ENCODE results near the gene PDSS2.
"Not testable (repeated sequence)": the region's sequence is repeated elsewhere in the genome, so short reads cannot be mapped to it uniquely, and the experiment has no call there.

PDSS2 gene

DNA sequence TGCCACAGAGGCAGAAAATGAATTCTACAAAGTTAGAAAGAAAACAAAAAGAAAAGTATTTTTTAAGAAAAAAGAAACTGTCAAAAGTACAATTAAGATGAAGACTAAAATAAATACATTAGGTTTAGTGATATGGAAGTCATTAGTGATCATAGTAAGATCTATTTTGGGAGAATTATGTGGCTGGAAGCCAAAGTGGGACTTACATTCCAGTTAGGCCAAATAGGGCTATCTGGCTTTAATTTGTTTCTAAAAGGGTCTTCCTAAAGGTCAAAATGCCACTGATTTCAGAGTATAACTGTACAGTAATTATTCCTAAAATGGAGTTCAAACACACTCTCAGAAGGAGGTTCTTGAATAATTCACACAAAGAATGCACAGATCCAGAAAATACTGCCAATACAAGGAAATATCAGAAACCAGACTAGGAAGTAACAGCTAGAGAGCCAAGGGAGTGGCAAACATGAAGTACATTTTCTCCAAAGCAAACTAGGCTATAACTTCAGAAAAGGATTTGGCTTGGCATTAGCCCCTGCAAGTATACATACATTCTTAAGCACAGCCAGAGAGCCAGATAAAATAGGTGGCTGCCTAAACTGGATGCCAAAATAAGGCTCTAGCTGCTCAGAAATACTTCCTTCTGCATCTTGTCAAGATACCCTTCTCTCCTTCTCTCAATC lies 45.3 kb downstream of the PDSS2 start:
- no peak for DNase-seq

DNA sequence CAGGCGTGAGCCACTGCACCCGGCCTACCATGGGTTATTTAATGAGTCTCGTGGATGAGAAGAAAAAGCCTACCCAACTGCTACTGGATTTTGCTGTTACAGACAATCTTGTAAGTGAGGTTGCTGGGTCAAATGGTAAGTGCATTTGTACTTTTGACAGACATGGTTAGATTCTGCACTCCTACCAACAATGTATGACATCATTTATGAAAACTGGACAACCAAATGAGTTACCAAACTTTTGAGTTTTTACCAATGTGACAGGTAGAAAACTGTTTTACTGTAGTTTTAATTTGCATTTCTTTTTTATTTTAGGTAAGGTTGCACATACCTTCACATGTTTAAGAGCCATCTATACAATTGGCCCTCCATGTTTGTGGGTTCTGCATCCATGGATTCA lies 48.2 kb downstream of the PDSS2 start:
- no peak for DNase-seq

DNA sequence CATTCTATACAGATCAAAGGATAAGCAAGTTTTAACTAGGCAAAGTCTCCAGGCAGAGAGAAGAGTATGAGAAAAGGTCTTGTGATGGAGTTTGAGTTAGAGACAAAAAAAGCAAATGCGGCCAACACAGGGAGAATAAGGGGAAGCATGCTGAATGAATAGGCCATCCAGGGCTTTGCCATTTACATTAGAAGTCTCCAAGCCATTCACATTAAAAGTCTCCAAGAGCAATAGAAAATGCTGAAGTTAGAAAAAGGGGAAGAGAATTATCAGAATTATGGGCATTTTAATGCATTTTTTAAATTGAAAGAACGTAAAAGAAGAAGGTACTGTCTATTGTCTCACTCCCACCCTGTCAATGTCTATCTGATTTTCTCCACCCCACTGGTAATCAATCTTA lies 49.4 kb downstream of the PDSS2 start:
- no peak for DNase-seq

DNA sequence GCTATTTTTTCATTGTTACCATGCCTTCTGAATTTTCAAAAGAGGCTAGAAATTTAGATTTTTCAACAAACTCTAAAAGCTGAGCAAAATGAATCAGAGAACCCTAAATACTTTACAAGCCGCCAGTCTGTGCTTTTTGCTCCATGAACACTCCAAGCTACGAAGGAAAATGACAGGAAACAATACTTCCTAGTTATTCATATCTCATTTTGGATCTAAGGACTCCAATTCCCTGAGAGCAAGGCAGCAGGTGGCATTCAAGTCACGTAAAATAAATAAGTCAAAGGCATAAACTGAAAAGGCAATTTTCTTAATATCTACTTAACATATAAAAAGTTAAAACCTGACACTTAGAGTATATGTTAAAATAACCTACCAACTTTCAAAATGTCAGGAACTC lies 50.6 kb downstream of the PDSS2 start:
- no peak for DNase-seq

DNA sequence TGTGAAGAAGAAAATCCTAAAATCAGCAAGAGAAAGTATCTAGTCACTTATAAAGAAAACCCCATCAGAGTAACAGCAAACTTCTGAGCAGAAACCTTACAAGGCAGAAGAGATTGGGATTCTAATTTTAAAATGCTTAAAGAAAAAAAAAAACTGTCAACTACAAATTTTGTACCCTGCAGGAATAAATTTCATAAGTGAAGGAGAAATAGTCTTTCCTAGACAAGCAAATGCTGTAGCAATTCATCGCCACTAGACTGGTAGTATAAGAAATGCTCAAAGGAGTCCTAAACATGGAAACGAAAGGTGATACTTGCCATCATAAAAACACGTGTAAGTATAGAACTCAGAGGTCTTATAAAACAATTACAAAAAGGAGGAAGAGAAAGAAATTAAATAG lies 54.4 kb downstream of the PDSS2 start:
- no peak for DNase-seq

DNA sequence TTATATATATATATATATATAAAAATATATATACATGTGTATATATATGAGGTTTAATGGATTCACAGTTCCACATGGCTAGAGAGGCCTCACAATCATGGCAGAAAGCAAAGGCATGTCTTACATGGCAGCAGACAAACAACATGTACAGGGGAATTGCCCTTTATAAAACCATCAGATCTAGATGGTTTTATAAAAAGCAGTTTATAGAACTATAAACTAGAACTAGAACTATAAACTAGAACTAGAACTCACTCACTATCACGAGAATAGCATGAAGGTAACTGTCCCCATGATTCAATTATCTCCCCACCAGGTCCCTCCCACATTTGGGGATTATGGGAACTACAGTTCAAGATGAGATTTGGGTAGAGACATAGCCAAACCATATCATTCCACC lies 56.8 kb downstream of the PDSS2 start:
- DNase-seq = no peak

DNA sequence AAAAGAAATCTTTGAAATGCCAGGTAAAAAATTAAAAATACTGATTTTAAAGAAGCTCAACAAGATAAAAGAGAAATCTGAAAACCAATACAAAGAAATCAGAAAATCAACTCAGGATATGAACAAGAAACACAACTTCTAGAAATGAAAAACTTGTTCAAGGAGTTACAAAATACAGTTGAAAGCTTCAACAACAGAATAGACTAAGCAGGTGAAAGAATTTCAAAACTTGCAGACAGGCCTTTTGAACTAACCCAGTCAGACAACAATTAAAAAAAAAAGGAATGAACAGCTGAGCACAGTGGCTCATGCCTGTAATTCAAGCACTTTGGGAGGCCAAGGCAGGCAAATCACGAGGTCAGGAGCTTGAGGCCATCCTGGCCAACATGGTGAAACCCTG lies 57.8 kb downstream of the PDSS2 start:
- DNase-seq = no peak

DNA sequence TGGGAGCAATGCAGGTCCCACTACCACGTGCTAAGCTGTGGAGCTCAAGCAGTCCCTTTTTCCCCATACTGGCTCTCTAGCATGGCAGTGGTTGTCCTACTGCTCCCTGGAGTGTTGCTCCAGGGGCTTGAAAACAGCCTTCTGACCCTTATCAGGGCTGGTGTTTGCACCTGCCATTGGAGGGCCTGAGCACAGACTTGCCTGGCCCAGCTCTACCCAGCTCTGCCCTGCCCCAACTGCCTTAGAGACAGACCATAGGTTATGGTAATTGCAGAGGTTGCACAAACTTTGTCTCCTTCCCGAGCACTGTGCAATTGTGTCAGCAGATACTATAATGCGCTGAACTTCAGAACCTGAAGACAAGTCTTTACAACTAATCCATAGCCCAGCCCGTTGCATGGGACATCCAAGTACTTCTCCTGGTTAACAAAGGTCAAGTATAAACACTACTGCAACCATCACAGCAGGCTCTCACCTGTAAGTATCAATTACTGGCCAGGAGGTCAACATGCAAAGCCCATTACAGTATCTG lies 58.7 kb downstream of the PDSS2 start:
- no peak for DNase-seq

DNA sequence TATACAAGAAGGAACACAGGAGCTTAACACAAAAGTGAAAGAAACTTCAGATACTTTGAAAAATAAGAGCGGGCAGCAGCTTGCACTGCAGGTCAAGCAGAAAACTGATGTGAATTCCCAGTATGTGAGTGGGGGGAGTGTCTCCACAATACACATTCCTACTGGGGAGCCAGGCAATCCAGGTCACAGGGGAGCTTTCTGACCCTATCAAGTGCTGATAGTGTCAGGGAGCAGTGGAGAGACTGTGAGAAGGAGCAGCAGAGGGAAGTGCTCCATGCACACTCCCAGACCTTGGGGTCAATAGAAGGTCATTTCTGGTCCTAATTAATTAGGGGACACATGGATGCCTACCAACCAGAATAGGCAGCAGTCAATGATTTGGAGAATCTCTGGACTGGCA lies 59.4 kb downstream of the PDSS2 start:
- no peak for DNase-seq

DNA sequence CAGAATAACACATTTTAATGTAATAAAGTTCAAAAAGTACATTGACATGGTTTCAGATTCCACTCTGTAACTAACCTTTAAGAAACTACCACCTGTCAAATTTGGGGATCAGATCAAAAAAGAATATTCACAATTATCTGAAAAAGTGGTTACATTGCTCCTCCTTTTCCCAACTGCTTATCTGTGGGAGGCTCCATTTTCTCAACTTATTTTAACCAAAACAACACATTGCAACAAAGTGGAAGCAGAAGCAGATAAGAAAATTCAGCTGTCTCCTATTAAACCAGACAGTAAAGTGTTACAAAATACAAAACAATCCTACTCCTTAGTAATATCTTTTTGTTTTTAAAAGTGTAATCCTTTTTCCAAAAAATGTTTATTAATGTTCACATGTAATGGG lies 61.4 kb downstream of the PDSS2 start:
- DNase-seq = no peak

DNA sequence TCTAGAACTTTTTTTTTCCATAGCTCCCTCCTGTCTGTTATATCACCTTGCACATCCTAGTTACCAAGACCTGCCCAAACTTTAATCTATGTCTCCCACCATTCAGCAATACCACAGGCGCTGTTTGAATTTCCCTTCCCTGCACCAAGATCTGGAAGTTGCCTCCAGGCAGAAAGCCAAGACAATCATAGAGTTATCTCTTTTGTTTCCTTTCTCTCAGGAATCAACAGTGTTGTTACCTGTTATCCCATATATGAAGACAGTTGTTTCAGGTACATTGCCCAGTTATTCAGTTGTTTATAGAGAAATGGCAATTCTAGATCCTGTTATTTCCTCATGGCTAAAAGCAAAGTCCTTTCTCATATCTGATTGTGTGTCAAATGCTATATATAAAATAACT lies 63.2 kb downstream of the PDSS2 start:
- DNase-seq = no peak

DNA sequence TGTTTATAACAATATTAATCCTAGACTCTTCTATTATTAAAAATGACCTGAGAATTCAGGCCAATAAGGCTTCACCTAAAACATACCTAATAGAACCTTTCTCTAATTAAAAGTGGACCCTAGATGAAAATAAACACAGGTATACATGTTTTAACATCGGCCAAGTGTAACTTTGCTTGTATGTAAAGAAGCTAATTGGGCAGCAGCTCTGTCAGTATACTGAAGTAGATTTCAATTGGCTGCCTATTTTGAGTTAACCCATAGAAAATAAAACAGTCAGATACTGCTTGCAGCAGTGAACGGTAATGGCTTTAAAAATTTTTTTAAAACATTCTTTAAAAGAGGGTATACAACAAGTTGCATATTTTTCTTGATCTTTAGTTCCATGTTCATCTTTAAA lies 67.3 kb downstream of the PDSS2 start:
- no peak for DNase-seq

DNA sequence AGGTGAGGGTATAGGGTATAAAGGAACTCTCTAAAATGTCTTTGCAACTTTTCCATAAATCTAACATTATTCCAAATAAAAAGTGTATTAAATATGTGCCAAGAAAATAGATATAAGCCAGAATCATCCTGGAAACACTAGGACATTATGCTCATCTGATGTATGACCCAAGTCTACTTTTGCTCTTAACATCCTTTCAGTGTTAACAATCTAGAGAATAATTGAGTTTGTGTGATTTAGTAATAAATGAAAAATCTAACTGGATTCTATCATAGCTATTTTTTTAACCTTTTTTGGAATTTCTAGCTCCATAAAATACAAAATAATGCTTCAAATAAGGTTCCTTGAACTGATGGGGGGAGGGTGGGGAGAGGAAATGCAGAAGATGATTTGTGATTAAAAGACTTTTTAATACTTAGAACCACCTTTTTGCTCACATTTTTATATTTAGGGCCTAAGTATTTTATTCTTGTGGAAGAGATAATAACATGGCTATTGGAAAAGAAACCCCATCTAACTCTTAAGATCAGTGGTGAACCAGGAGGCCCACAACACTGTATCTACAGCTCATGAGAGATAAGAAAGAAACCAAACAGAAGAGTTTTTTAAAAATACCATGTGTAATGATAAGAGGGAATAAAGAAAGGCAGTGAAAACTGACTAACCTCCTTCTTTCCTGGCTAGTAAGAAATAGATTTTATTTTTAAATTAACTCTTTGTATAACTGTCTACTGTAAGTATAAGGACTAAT lies 68.5 kb downstream of the PDSS2 start:
- no peak for DNase-seq

DNA sequence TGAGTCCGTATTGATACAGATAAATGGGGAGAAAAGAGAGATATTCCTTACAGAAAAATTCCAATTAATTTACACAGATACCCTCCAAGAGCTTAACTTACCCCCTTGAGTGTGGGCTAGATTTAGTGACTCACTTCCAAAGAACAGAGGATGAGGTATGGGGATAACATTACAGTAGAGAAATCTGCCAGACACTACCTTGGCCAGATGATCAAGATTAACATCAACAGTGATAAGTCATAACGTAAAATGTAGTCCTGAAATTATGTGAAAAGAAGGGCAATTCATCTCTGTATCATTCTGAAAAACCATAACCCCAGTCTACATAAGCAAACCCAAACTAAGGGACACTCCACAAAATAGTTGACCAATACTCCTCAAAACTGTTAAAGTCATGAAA lies 69.3 kb downstream of the PDSS2 start:
- DNase-seq = no peak

DNA sequence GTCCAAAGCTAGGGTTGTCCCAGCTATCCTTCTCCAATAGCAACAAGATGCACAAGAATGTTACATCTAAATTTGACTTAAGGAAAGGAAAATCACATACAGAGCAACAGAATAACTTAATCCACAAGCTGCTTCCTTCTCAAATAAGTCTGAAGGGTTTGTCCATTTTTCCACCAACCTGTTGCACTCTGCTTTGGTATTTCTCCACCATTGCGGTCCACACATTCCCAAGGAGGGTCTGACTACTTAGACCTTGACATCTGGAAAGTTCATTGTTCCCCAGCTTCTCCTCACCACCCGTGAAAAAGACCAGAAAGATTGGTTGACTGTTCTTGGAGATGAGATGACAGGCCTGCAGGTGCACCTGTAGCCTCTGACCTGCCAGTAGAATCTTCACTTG lies 72.5 kb downstream of the PDSS2 start:
- no peak for DNase-seq

DNA sequence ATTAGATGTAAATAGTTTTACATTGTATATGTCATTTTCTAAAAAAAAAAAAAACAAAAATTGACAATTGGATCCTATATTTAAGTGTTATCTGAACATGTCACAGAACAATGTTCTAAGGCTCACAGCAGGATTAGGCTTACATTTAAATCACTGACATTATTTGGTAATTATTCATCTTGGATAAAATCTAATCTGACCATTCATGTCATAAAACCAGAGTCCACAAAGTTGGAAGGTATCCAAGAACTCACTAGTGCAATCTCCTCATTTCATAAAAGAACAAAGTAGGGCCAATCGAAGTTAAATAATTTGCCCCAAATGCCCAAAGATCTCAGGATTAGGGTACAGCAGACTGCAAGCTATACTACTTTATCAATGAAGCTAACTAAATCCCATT lies 73.0 kb downstream of the PDSS2 start:
- no peak for DNase-seq

DNA sequence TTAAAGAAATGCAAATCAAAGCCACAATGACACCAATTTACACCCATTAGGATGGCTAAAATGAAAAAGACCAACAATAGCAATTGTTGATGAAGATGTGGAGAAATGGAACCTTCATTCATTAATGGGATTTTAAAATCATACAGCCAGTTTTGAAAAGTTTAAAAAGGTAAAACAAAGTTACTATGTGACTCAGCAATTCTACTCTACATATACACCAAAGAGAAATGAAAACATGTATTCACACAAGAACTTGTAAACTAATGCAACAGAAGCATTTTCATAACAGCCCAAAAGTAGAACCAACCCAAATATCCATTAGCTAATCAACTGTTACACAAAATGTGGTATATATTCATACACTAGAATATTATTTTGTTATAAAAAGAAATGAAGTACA lies 75.7 kb downstream of the PDSS2 start:
- DNase-seq = no peak

DNA sequence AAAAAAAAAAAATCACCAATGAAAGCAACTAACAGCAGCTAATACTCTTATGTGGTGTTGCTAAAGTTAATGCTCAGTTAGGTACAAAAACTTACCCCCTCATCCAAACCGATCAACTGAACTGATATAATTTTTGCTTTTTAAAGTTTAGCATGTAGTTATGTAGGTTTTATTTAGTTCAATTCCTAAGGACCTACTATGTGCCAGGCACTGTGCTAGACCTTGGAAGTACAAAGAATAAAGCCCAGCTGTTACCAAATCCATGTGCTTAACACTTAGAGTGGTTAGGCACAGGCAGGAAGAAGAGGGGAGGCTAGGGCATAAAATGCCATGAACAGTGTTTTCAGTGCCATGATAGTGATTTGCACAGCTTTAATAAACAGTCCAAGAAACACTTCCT lies 85.1 kb downstream of the PDSS2 start:
- DNase-seq = no peak

DNA sequence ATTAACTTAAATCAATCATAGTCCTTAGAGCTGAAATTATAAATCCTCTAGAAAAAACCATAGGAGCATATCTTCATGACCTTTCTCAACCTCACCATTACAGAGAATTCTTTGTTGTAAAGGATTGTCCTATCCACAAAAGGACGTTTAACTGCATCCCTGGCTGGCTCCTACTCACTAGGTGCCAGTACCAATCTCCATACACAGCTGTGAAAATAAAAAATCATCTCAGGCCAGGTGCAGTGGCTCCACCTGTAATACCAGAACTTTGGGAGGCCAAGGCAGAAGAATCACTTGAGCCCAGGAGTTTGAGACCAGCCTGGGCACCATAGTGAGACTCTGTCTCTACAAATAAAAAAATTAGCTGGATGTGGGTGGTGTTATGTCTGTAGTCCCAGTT lies 89.9 kb downstream of the PDSS2 start:
- no peak for DNase-seq

DNA sequence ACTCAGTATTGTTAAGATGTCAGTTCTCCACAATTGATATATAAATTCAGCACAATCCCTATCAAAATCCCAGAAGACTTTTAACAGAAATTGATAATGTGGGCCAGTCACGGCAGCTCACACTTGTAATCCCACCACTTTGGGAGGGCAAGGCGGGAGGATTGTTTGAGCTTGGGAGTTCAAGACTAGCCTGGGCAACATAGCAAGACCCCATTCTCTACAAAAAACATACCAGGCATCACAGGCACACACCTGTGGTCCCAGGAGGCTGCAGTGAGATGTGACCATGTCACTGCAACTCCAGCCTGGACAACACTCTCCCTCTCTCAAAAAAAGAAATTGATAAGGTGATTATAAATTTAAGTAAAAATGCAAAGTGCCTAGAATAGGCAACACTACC lies 90.9 kb downstream of the PDSS2 start:
- DNase-seq = no peak

DNA sequence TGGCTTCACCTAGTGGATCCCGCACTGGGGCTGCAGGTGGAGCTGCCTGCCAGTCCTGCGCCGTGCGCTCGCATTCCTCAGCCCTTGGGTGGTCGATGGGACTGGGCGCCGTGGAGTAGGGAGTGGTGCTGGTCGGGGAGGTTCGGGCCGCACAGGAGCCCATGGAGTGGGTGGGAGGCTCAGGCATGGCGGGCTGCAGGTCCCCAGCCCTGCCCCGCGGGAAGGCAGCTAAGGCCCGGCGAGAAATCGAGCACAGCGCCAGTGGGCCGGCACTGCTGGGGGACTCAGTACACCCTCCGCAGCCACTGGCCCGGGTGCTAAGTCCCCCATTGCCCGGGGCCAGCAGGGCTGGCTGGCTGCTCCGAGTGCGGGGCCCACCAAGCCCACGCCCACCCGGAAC lies 95.2 kb downstream of the PDSS2 start:
- DNase-seq = not testable (repeated sequence)

DNA sequence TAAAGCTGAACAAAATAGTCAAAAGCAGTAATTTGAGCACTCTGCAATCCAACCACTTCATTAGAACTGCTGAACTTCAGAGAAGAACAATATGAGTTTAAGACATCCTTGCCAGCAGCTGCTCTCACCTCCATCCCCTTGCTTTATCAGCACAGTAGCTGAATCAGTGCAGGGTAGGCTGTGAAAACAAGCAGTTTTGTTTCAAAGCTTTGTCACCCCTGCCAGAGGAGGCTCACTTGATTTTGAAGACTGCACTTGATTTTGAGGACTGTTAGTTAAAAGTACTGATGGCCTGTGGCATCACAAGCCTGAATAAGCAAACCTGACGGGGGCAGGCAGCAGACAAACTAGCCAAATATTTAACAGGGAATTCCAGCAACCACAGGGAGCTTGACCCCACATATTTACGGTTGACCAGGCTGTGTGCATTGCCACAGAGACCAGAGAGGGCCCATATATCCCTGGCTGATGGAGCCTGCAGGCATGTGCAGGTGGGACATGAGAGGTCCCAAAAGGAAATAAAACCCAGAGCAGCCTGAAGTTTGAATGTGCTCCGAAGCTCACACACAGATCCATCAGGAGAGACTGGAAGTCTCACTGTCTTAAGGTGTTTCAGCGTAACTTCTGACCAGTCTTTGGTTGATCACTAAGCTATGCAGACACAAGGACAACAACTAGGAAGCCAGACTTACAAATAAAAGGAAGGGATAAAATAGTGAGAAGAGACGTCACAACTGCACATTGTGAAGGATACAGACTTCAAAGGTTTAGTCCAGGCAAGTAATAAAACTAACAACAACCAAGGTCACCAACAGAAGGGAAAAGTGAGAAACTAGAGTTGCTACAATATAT lies 97.4 kb downstream of the PDSS2 start:
- DNase-seq = no peak

DNA sequence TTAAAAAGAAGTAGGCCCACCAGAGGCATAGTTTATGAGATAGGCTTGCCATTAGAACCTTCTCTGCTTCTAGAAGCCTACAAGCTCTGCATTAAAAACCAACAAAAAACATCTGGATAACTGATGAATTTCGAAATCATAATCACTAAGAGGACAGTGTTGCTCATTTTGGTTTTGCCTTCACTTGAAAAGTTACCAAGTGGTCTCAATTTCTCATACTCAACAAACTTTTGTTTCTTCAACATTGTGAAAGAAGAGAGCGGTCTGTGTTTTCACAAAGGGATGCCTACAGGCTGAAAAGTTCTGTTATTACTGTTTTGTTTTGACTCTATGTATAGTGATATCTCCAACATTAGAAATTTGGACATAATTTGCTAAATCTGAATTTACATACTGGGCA lies 98.9 kb downstream of the PDSS2 start:
- DNase-seq = no peak

DNA sequence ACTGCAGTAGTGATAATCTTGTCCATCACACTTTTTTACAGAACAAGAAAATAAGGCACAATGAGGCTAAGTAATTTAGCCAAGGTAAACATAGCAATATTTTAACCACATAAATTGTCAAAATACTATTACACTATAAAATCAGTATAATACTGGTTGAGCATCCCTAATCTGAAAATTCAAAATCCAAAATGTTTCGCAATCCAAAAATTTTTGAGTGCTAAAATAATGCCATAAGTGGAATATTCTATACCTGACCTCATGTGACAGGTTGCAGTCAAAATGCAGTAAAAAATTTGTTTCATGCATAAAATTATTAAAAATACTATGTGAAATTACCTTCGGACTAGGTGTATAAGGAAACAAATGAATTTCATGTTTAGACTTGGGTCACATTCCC lies 101.5 kb downstream of the PDSS2 start:
- no peak for DNase-seq

Measured in activated effector memory CD4-positive, alpha-beta T cell treated with anti-CD3 and anti-CD28 coated beads, Interleukin-2, amount 50 U/mL, for 16 hours (primary cell).